Inflammatory macrophage treated with lipopolysaccharide for 1 hour (primary cell): ENCODE data around the gene CRKL.
A peak's percentile ranks its signal among the peaks of the same experiment; 100 is the strongest.

ENCODE experiments used
- DNase-seq, 2 donors: peaks; one replicate each; pipeline ENCODE4 v3.0.0-alpha.2; 2020 to 2022

CRKL gene

GRCh38 chr22:20997536-20998257, 80.5 kb downstream of the CRKL start:
- DNase-seq: no peak

GRCh38 chr22:20998411-20999336, 81.5 kb downstream of the CRKL start:
- DNase-seq: no peak

- DNase-seq: no peak
These were observed 82.4 kb downstream of the CRKL start for GRCh38 chr22:20999350-21000206.

- no peak for DNase-seq
These were observed 83.2 kb downstream of the CRKL start for GRCh38 chr22:21000207-21000986.

GRCh38 chr22:21000987-21001600, 83.9 kb downstream of the CRKL start:
- no peak for DNase-seq

GRCh38 chr22:21001601-21002325, 84.6 kb downstream of the CRKL start, which contains the start of gene THAP7:
Gene THAP7, minus strand, starts transcription at chr22:21002118. Its CDS starts 207 bp downstream, at chr22:21001911.
- DNase-seq: peak; percentile 95 to 96
